GM19328 (cell line): ENCODE measurements around the gene IMPACT.
A peak's percentile ranks its signal among the peaks of the same experiment; 100 is the strongest.

Experiments
- ATAC-seq: cut with Tn5 transposase; IDR thresholded peaks from one replicate; pipeline ENCODE4 v1.9.1; 2021; ENCODE audit warnings: mild to moderate bottlenecking, moderate library complexity; ENCODE audit not compliant: unreplicated experiment

Gene IMPACT

DNA sequence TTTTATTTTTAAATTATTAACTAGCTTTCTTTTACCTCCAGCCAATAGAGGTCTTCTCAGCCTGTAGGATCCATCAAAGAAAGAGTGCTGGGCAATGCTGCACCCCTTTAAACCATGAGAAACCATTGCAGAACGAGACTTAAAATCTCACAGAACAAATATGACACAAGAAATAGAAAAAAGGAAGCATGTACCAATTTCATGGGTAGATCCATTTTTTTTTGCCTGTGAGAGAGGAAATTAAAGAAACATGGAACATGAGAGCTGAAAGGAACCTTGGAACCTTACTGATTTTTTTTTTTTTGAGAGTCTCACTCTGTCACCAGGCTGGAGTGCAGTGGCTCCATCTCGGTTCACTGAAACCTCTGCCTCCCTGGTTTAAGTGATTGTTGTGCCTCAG is 47.9 kb downstream of the IMPACT start:
- no peak for ATAC-seq

GRCh38 chr18:24475926-24476589 is 49.6 kb downstream of the IMPACT start:
- no peak for ATAC-seq

GRCh38 chr18:24479371-24479770 is 52.9 kb downstream of the IMPACT start:
- no peak for ATAC-seq

DNA sequence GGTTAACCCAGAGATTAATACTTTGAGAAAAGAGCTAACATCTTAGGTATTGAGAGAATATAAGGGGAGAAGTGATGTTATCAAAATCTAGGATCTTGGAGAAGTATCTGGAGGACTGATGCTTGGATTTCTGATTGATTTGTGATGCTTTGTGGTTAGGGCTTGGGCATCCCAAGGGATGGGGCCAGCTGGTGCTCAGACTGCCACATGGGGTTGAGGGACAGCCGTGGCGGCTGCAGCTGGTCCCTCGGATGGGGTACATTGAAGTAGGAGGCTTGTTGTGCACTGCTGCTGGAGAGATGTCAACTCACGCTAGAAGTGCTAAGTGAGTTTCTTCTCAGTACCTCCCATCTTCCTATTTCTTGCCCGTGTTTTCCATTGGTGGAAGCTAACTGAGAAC is 56.4 kb downstream of the IMPACT start:
- ATAC-seq: no peak

DNA sequence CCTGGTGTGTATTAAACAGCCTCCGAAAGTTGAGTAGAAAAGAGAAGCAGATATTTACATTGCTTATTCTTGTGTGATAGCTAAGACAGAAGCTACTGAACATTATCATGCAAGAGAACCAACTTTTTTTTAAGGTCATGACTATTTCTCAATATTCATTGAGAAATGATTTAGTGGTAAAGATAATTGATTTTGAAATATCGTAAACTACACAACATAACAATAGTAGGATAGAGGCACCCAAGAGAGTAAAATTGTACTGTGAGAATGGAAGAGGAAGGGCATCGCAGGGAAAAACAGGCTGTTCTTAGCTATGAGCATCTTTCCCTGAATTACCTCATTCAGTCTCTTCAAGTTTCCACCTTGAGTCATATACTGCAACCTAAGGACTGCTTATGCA is 59.2 kb downstream of the IMPACT start:
- ATAC-seq: no peak

DNA sequence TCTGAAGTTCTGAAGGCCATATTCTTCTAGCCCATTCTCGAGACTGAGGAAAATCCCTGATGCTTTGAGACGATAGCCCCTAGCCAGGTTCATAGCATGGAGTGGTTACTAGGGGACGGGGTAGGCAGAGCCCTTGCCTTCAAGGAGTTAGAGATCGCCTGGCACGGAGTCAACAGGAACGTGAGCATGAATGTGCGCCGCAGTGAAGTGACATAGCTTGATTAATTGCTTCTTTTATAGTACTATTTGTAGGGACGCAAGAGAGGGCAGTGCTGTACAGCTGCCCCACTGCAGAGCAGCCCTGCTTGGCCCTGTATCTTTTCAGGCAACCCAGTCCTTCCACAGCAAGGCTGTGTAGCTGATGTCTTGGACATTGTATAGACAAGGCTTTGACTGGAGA is 60.2 kb downstream of the IMPACT start:
- no peak for ATAC-seq

- no peak for ATAC-seq
Observed at GRCh38 chr18:24488824-24489493, 62.5 kb downstream of the IMPACT start.

DNA sequence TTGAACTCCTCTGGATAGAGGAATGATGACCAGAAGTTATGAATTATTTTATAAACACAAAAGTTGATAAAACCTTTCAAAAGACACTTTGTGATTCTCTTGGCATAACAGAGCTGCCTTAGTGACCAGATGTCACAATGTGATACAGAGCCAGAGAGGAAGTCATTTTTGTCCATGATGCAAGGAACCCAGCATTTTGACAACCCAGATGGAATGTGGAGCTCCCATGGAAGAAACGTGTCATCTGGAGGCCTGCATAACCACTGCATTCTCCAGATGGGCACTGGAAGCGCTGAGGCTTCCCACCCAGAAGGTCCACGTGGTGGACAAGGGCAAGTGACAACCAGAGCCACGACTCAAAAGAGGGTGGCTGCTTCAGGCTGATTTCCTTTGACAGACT is 64.1 kb downstream of the IMPACT start:
- ATAC-seq: no peak

- peak; percentile 67 for ATAC-seq
Observed at GRCh38 chr18:24491927-24492834, 65.7 kb downstream of the IMPACT start.

DNA sequence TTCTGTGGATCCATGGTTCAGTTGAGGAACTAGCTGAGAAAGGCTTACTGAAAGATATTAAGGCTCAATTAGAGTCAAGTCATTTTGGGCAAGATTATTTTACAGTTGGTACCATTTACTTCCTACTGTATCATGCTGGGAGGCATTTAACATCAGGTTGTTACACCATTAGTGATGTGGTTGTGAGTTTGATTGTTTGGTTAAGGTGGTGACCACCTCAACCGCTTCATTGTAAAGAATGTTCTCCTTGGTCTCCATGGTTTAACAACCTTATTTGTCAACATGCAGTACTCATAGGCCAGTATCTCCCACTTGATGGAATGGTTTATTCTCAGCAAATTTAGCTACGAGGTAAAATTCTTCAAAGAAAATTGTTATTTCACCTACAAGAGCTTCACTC is 68.1 kb downstream of the IMPACT start:
- ATAC-seq: no peak

- ATAC-seq: no peak
Observed at GRCh38 chr18:24497031-24497754, 70.7 kb downstream of the IMPACT start.

DNA sequence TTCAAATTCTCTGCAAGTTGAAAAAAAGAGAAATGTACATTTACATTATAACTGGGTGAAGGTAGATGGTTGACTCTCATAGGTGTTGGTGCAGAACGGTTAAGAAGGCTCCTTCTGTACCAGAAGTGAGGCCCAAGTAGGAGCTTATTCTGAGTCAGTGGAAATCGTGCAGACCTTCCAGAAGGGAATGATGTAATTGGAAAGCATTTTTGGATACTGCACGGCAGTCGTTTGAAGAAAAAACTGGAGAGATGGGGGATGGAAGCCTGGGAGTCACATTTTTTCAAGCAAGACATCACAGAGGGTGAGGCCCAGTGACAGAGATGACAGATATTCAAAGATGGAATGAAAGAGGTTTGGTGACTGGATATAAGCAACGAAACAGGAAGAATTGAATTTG is 73.3 kb downstream of the IMPACT start:
- no peak for ATAC-seq

- no peak for ATAC-seq
Observed at GRCh38 chr18:24500217-24500616, 73.7 kb downstream of the IMPACT start.

GRCh38 chr18:24500766-24501165 is 74.3 kb downstream of the IMPACT start:
- no peak for ATAC-seq

DNA sequence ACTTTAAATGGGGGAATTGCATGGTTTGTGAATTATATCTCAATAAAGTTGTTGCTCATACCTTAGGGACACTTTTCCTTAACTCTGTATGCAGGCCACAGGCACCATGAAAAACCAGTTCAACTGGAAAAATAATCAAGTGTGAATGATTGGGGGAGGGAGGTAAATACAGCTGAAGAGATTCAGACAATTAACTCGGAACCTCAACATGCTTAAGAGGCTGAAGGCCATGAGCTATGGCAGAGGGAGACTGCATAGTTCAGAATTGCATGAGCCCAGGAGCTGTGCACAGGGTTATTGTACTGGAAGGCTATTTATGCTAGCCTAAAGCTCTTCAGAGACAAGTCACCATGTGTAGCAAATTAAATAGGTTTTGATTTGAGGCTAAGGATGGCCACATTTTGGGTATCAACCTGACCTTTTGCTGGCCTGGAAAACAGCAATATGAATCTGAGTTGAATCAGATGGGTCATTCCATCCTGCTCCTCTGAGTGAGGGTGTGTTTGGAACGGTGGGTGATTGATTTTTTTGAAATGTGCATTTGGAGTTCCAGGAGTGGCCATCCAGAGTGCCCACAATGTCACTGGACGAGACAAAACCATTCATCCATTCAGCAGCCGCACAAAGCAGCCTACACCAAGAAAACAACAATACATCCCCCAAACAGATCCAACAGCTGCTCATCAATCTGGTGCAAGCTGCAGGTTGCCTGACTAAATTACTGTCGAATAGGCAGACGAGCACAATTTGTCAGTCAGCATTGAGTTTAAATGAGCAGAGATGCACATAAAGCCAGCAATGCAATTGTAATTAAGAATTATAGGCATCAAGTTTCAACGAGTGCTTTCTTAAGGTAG is 76.4 kb downstream of the IMPACT start:
- no peak for ATAC-seq
